Measurements from ENCODE around the gene HMG20A. TPM values are rescaled to one million over a fixed set of nuclear protein-coding genes. Genes with fewer than 3 reads are reported as not detected.

HMG20A gene
- total RNA-seq, 1 experiment from 2014 or later, result 61.7 TPM

GRCh38 chr15:77518458-77518857, 97.8 kb downstream of the HMG20A start:
- H3K9me3 Mint-ChIP-seq (ENCODE audit: low read depth, unreplicated experiment), result no peaks in the 10 kb centered on the region
- CTCF ChIA-PET, result interaction anchor here (1.1 kb wide), 1 partner anchor 11 kb away, joined by 3 read pairs; no protein-coding TSS in a partner anchor
- DNase-seq, result no peak
- TF ChIP-seq, protein P1, sequence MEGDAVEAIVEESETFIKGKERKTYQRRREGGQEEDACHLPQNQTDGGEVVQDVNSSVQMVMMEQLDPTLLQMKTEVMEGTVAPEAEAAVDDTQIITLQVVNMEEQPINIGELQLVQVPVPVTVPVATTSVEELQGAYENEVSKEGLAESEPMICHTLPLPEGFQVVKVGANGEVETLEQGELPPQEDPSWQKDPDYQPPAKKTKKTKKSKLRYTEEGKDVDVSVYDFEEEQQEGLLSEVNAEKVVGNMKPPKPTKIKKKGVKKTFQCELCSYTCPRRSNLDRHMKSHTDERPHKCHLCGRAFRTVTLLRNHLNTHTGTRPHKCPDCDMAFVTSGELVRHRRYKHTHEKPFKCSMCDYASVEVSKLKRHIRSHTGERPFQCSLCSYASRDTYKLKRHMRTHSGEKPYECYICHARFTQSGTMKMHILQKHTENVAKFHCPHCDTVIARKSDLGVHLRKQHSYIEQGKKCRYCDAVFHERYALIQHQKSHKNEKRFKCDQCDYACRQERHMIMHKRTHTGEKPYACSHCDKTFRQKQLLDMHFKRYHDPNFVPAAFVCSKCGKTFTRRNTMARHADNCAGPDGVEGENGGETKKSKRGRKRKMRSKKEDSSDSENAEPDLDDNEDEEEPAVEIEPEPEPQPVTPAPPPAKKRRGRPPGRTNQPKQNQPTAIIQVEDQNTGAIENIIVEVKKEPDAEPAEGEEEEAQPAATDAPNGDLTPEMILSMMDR (IDR thresholded peaks at IDR 0.05; ENCODE audit: unreplicated experiment), result no peak
- no peak overlapping the region for H3K4me3 Mint-ChIP-seq (ENCODE audit: low read depth, unreplicated experiment)
- no peaks in the 10 kb centered on the region for H3K4me1 Mint-ChIP-seq (ENCODE audit: low read depth, unreplicated experiment)
- intact Hi-C loops (cut with micrococcal nuclease; ENCODE audit: unreplicated experiment), result no loop called here
- no peaks in the 10 kb centered on the region for H3K36me3 Mint-ChIP-seq (ENCODE audit: insufficient read depth, unreplicated experiment)
- no peaks in the 10 kb centered on the region for H3K27me3 Mint-ChIP-seq (ENCODE audit: unreplicated experiment)
- BruUV-seq (replicated peaks), result no TSS peak
- no peak overlapping the region for H3K27ac Mint-ChIP-seq (ENCODE audit: unreplicated experiment)

GRCh38 chr15:77519540-77519939, 98.9 kb downstream of the HMG20A start:
- Mint-ChIP-seq H3K4me3 (ENCODE audit: low read depth, unreplicated experiment) (no peak overlapping the region), H3K9me3 (ENCODE audit: low read depth, unreplicated experiment) (no peaks in the 10 kb centered on the region), H3K4me1 (ENCODE audit: low read depth, unreplicated experiment) (no peaks in the 10 kb centered on the region), H3K27me3 (ENCODE audit: unreplicated experiment) (no peaks in the 10 kb centered on the region), H3K36me3 (ENCODE audit: insufficient read depth, unreplicated experiment) (no peaks in the 10 kb centered on the region), H3K27ac (ENCODE audit: unreplicated experiment) (no peak overlapping the region)
- CTCF ChIA-PET, result no interaction called here
- TF ChIP-seq, protein P1 (IDR thresholded peaks at IDR 0.05; ENCODE audit: unreplicated experiment), result no peak
- no TSS peak for BruUV-seq (replicated peaks)
- intact Hi-C loops (cut with micrococcal nuclease; ENCODE audit: unreplicated experiment), result no loop called here
- no peak for DNase-seq

GRCh38 chr15:77521206-77521605, 100.5 kb downstream of the HMG20A start:
- Mint-ChIP-seq H3K27me3 (ENCODE audit: unreplicated experiment) (no peaks in the 10 kb centered on the region), H3K4me3 (ENCODE audit: low read depth, unreplicated experiment) (no peak overlapping the region), H3K4me1 (ENCODE audit: low read depth, unreplicated experiment) (no peaks in the 10 kb centered on the region), H3K9me3 (ENCODE audit: low read depth, unreplicated experiment) (no peaks in the 10 kb centered on the region), H3K27ac (ENCODE audit: unreplicated experiment) (no peak overlapping the region), H3K36me3 (ENCODE audit: insufficient read depth, unreplicated experiment) (no peaks in the 10 kb centered on the region)
- TF ChIP-seq, protein P1 (IDR thresholded peaks at IDR 0.05; ENCODE audit: unreplicated experiment), result no peak
- intact Hi-C loops (cut with micrococcal nuclease; ENCODE audit: unreplicated experiment), result no loop called here
- CTCF ChIA-PET, result interaction anchor here (1.2 kb wide), 1 partner anchor 12 kb away, joined by 3 read pairs; no protein-coding TSS in a partner anchor
- DNase-seq, result no peak
- no TSS peak for BruUV-seq (replicated peaks)

DNA sequence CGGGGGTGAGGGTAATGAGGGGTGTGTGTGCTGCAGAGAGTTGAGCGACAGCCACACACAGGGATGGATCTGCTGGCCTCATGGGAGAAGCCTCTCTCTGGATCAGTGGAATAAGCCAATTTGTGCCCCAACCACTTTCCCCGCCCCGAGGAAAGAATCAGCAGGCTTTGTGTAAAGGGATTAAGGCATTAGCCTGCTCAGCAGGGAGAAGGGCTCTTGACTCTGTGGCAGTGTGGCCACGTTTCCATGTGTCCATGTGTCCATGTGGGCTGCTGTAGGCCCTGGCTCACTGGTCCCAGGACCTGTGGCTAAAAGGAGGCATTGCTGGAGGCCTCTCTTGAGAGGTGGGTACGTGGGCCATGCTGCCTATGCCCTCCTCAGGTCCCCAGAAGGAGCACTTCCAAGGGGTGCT, 104.7 kb downstream of the HMG20A start:
- Mint-ChIP-seq H3K9me3 (ENCODE audit: low read depth, unreplicated experiment) (no peaks in the 10 kb centered on the region), H3K36me3 (ENCODE audit: insufficient read depth, unreplicated experiment) (no peaks in the 10 kb centered on the region)
- CTCF ChIA-PET, result no interaction called here

More for the DNA sequence above, 104.7 kb downstream of the HMG20A start:
- intact Hi-C loops (cut with micrococcal nuclease; ENCODE audit: unreplicated experiment), result no loop called here
- no peaks in the 10 kb centered on the region for H3K4me1 Mint-ChIP-seq (ENCODE audit: low read depth, unreplicated experiment)
- H3K27ac Mint-ChIP-seq (ENCODE audit: unreplicated experiment), result no peak overlapping the region
- no TSS peak for BruUV-seq (replicated peaks)
- H3K4me3 Mint-ChIP-seq (ENCODE audit: low read depth, unreplicated experiment), result no peak overlapping the region
- no peak for DNase-seq
- peaks cover 4% of the 10 kb centered on the region for H3K27me3 Mint-ChIP-seq (ENCODE audit: unreplicated experiment)
- TF ChIP-seq, protein P1 (IDR thresholded peaks at IDR 0.05; ENCODE audit: unreplicated experiment), result no peak
